Esophagus (tissue), 2 donors: ENCODE data around the gene CCL26. TPM values are rescaled to one million over a fixed set of nuclear protein-coding genes. Genes with fewer than 3 reads are reported as not detected.

Experiments
- H3K27ac ChIP-seq, 2 donors: one replicate each; pipeline ENCODE4 v1.5.1; 2013; ENCODE audit warnings: low read depth in 2 of 2, mild to moderate bottlenecking in 2 of 2, inconsistent platforms in 1 of 2, low read length in 1 of 2, moderate library complexity in 1 of 2
- H3K27me3 ChIP-seq, 2 donors: one replicate each; pipeline ENCODE4 v1.6.1; 2013; ENCODE audit warnings: low read length in 2 of 2, control low read depth in 1 of 2, mild to moderate bottlenecking in 1 of 2; ENCODE audit not compliant: insufficient read depth in 2 of 2, control insufficient read depth in 1 of 2
- H3K36me3 ChIP-seq, 2 donors: one replicate each; pipeline ENCODE4 v1.6.1; 2013; ENCODE audit warnings: low read length in 1 of 2; ENCODE audit not compliant: control insufficient read depth in 2 of 2, insufficient read depth in 2 of 2
- H3K4me1 ChIP-seq, 2 donors: one replicate each; pipeline ENCODE4 v1.6.1; 2013; ENCODE audit warnings: low read length in 1 of 2; ENCODE audit not compliant: control insufficient read depth in 2 of 2, insufficient read depth in 2 of 2
- H3K4me3 ChIP-seq, 2 donors: one replicate each; pipeline ENCODE4 v1.5.1; 2013; ENCODE audit warnings: low read length in 2 of 2, mild to moderate bottlenecking in 2 of 2, low read depth in 1 of 2, moderate library complexity in 1 of 2
- H3K9me3 ChIP-seq, 2 donors: one replicate each; pipeline ENCODE4 v1.6.1; 2013; ENCODE audit warnings: mild to moderate bottlenecking in 2 of 2, low read depth in 1 of 2, low read length in 1 of 2, moderate library complexity in 1 of 2; ENCODE audit not compliant: control insufficient read depth in 2 of 2, insufficient read depth in 1 of 2
- WGBS, 2 donors: extraction: QIAGEN DNeasy Blood & Tissue Kit; methylation state at CpG; one replicate each; pipeline ENCODE4 v1.1.7; 2013; 5-methylcytosine and 5-hydroxymethylcytosine counted together
- polyA plus RNA-seq, 2 donors: library from polyadenylated mRNA; stranded (reverse); fragments of 200-250 nt; gene quantifications; one replicate each; pipeline ENCODE4 v1.2.3, GENCODE V29; 2013
- donor health status: healthy with polysubstance abuse.
- donor health status: Bipolar disorder and iron deficiency.

The CCL26 gene
- polyA plus RNA-seq, 2 donors: 0.71 to 0.73 TPM

GRCh38 chr7:75743455-75743859 lies 28.6 kb downstream of the CCL26 start:
- Histone ChIP-seq H3K9me3 (no peaks in the 10 kb centered on the region), H3K27ac (no peak overlapping the region), H3K4me3 (no peak overlapping the region), H3K27me3 (no peaks in the 10 kb centered on the region), H3K36me3 (no peaks in the 10 kb centered on the region), H3K4me1 (peaks cover 0 to under 1% of the 10 kb centered on the region in 2 donors)
- WGBS, 2 donors: 38 to 42% methylated on average over 4 of the region's 4 CpGs

GRCh38 chr7:75740846-75741497 lies 31.0 kb downstream of the CCL26 start:
- H3K36me3 ChIP-seq: no peaks in the 10 kb centered on the region
- H3K9me3 ChIP-seq: no peaks in the 10 kb centered on the region
- no peak overlapping the region for H3K4me3 ChIP-seq
- H3K27me3 ChIP-seq: no peaks in the 10 kb centered on the region
- WGBS, 2 donors: 49 to 62% methylated on average over 13 of the region's 13 CpGs
- H3K4me1 ChIP-seq: peaks cover 0 to 2% of the 10 kb centered on the region in 2 donors
- H3K27ac ChIP-seq: no peak overlapping the region

DNA sequence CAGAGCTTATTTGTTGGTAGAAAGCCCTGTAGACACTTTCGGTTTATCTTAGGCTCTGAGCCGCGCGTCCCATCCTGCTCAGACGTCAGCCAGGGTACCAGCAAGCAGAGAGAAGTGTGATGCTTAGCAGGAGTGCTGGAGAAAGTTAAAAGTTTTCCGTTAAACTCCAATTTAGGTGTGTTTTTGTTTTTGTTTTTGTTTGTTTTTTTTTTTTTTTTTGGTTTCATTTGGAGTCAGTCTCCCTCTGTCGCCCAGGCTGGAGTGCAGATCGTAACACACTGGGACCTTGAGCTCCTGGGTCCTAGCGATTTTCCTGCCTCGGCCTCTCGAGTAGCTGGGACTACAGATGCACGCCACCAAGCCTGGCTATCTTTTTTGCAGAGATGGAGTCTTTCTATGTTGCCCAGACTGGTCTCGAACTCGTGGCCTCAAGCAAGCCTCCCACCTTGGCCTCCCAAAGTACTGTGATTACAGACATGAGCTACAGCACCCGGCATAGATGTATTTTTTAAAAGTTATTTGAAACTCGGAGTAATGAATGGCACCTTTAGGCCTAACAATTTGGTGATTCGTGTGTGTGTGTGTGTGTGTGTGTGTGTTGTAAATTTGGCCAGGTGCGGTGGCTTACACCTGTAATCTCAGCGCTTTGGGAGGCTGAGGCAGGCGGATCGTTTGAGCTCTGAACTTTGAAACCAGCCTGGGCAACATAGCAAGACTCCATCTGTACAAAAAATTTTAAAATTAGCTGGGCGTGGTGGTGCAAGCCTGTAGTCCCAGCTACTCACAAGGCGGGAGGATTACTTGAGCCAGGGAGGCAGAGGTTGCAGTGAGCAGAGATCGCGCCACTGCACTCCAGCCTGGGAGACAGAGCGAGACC lies 32.0 kb downstream of the CCL26 start:
- Histone ChIP-seq H3K4me3 (peak overlapping the region; percentile 73 to 86), H3K27me3 (no peaks in the 10 kb centered on the region)
- WGBS, 2 donors: 64 to 65% methylated on average over 26 of the region's 26 CpGs

GRCh38 chr7:75738975-75739795 lies 32.8 kb downstream of the CCL26 start:
- Histone ChIP-seq H3K4me1 (peaks cover 2% of the 10 kb centered on the region in 2 donors), H3K9me3 (no peaks in the 10 kb centered on the region), H3K36me3 (no peaks in the 10 kb centered on the region), H3K27ac (peak overlapping the region; percentile 81 to 87), H3K27me3 (no peaks in the 10 kb centered on the region), H3K4me3 (peak overlapping the region; percentile 73 to 86)
- 0 to 1% methylated on average over 40 to 89 of the region's 89 CpGs for WGBS, 2 donors

More for the DNA sequence above, 32.0 kb downstream of the CCL26 start:
- H3K4me1 ChIP-seq: peaks cover under 1 to 2% of the 10 kb centered on the region in 2 donors
- no peaks in the 10 kb centered on the region for H3K9me3 ChIP-seq
- H3K27ac ChIP-seq: peak overlapping the region; percentile 81 to 87
- H3K36me3 ChIP-seq: no peaks in the 10 kb centered on the region

GRCh38 chr7:75738604-75738974 lies 33.4 kb downstream of the CCL26 start, which contains the start of gene HIP1:
TSS of gene HIP1 (minus strand) at chr7:75738941. CDS start at chr7:75738920, 21 bp downstream.
- 0 to 1% methylated on average over 30 of the region's 30 CpGs for WGBS, 2 donors
- H3K4me1 ChIP-seq: peaks cover 2% of the 10 kb centered on the region in 2 donors
- no peaks in the 10 kb centered on the region for H3K36me3 ChIP-seq
- peak within 1 kb of the TSS; percentile 73 to 86 for H3K4me3 ChIP-seq
- H3K27ac ChIP-seq: peak within 1 kb of the TSS; percentile 81 to 87
- H3K9me3 ChIP-seq: no peaks in the 10 kb centered on the region
- no peaks in the 10 kb centered on the region for H3K27me3 ChIP-seq

- no peaks in the 10 kb centered on the region for H3K36me3 ChIP-seq
- no peaks in the 10 kb centered on the region for H3K27me3 ChIP-seq
- WGBS, 2 donors: 6 to 11% methylated on average over 13 to 18 of the region's 18 CpGs
- H3K4me1 ChIP-seq: peaks cover 2% of the 10 kb centered on the region in 2 donors
- no peaks in the 10 kb centered on the region for H3K9me3 ChIP-seq
- H3K4me3 ChIP-seq: peak overlapping the region; percentile 73 to 86
- peak overlapping the region; percentile 72 to 80 for H3K27ac ChIP-seq
These were observed 34.0 kb downstream of the CCL26 start for GRCh38 chr7:75737856-75738603.

- 90 to 97% methylated on average over 9 of the region's 9 CpGs for WGBS, 2 donors
- no peak overlapping the region for H3K4me3 ChIP-seq
- H3K9me3 ChIP-seq: no peaks in the 10 kb centered on the region
- H3K36me3 ChIP-seq: no peaks in the 10 kb centered on the region
- H3K4me1 ChIP-seq: peaks cover 2% of the 10 kb centered on the region in 2 donors
- H3K27ac ChIP-seq: no peak overlapping the region
- H3K27me3 ChIP-seq: no peaks in the 10 kb centered on the region
These were observed 36.2 kb downstream of the CCL26 start for GRCh38 chr7:75735581-75736350.

DNA sequence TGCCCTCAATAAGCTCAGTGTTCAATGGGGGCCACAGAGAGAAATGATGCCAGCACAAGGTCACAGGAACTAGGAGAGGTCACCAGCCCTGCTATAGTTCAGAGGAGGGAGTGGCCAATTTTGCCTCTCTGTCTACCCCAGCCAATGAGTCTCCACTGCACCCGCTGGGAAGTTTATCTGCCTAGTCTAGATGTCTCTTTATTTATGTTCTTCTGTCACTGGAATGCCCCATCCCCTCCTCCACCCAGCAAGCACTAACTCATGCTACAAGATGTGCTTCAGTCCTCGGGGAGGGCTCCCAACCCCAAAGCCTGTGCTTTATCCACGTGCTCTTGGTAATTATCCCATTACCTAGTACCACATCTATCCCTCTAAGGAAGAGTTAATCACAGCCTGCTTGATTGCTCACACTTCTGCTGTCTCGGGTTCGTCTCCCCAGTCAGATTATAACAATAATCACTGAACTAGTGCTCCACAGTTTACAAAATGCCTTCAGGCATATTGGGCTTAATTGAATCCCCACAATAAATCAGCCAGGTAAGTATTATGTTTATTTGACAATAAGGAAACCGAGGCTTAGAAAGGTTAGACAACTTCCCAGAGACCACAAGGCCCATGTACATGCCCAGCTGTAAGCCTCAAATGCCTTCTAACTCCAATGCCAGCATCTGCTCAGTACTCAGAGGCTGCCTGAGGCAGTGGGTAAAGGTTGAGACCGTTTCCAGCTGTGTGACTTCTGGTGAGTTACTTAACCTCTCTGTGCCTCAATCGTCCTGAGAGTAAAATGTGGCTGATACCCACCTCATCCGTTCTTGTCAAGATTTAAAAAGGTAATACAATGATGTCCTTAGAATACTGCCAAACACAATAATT lies 37.2 kb downstream of the CCL26 start:
- no peaks in the 10 kb centered on the region for H3K36me3 ChIP-seq
- WGBS, 2 donors: 55 to 68% methylated on average over 9 of the region's 9 CpGs
- peaks cover 2% of the 10 kb centered on the region in 2 donors for H3K4me1 ChIP-seq
- no peaks in the 10 kb centered on the region for H3K9me3 ChIP-seq
- no peak overlapping the region for H3K27ac ChIP-seq
- H3K27me3 ChIP-seq: no peaks in the 10 kb centered on the region
- H3K4me3 ChIP-seq: no peak overlapping the region
